Measurements from ENCODE around the gene TEX14. TPM values are rescaled to one million over a fixed set of nuclear protein-coding genes. Genes with fewer than 3 reads are reported as not detected.

Gene TEX14
- total RNA-seq, 4 donors from 2014 or later: 0.27 TPM; not detected in 3

- no peaks in the 10 kb centered on the region for H3K36me3 ChIP-seq
- H3K27me3 ChIP-seq: no peaks in the 10 kb centered on the region
- no peaks in the 10 kb centered on the region for H3K9me3 ChIP-seq
- no peak for DNase-seq
- H3K27ac ChIP-seq: no peak overlapping the region
- intact Hi-C loops (cut with DNase I; ENCODE audit: low total_unique reads) (no loop called here), in situ Hi-C loops (cut with MboI; ENCODE audit: low pct_ligation_motif_present in 1 of 4, low pct_unique_long_range_greater_than_20kb in 1 of 4, low sequenced_read_pairs in 3 of 4) (no loop called here)
- H3K4me1 ChIP-seq: no peaks in the 10 kb centered on the region
- no peak overlapping the region for H3K4me3 ChIP-seq
- no peak for TF ChIP-seq POLR2A (IDR thresholded peaks at IDR 0.05)
- no peak for TF ChIP-seq POLR2AphosphoS5 (IDR thresholded peaks at IDR 0.05)
- TF ChIP-seq EP300 (IDR thresholded peaks at IDR 0.05; ENCODE audit: low read depth): no peak
- no peak for TF ChIP-seq CTCF (IDR thresholded peaks at IDR 0.05)
- WGBS, 2 donors (ENCODE audit: low coverage in 1 of 2): 86 to 100% methylated on average over 2 of the region's 2 CpGs
Measured at GRCh38 chr17:58605986-58606385, 85.9 kb downstream of the TEX14 start.

GRCh38 chr17:58605470-58605869 lies 86.4 kb downstream of the TEX14 start:
- Histone ChIP-seq H3K27ac (no peak overlapping the region), H3K4me3 (no peak overlapping the region), H3K4me1 (no peaks in the 10 kb centered on the region), H3K36me3 (no peaks in the 10 kb centered on the region), H3K9me3 (no peaks in the 10 kb centered on the region), H3K27me3 (no peaks in the 10 kb centered on the region)
- WGBS, 2 donors (ENCODE audit: low coverage in 1 of 2): 50% methylated on average over 1 of the region's 1 CpG; no CpG with 5 or more reads in 1 of the 2 donors
- no peak for DNase-seq
- in situ Hi-C loops (cut with MboI; ENCODE audit: low pct_ligation_motif_present in 1 of 4, low pct_unique_long_range_greater_than_20kb in 1 of 4, low sequenced_read_pairs in 3 of 4): no loop called here
- intact Hi-C loops (cut with DNase I; ENCODE audit: low total_unique reads): no loop called here
- TF ChIP-seq CTCF (IDR thresholded peaks at IDR 0.05) (no peak), EP300 (IDR thresholded peaks at IDR 0.05; ENCODE audit: low read depth) (no peak), POLR2A (IDR thresholded peaks at IDR 0.05) (no peak), POLR2AphosphoS5 (IDR thresholded peaks at IDR 0.05) (no peak)

- intact Hi-C loops (cut with DNase I; ENCODE audit: low total_unique reads) (no loop called here), in situ Hi-C loops (cut with MboI; ENCODE audit: low pct_ligation_motif_present in 1 of 4, low pct_unique_long_range_greater_than_20kb in 1 of 4, low sequenced_read_pairs in 3 of 4) (no loop called here)
- H3K4me1 ChIP-seq: no peaks in the 10 kb centered on the region
- no peaks in the 10 kb centered on the region for H3K9me3 ChIP-seq
- H3K36me3 ChIP-seq: no peaks in the 10 kb centered on the region
- TF ChIP-seq POLR2AphosphoS5 (IDR thresholded peaks at IDR 0.05) (no peak), POLR2A (IDR thresholded peaks at IDR 0.05) (no peak), CTCF (IDR thresholded peaks at IDR 0.05) (no peak), EP300 (IDR thresholded peaks at IDR 0.05; ENCODE audit: low read depth) (no peak)
- H3K27me3 ChIP-seq: no peaks in the 10 kb centered on the region
- no peak overlapping the region for H3K27ac ChIP-seq
- no peak for DNase-seq
- H3K4me3 ChIP-seq: no peak overlapping the region
Measured at GRCh38 chr17:58601976-58602375, 89.9 kb downstream of the TEX14 start.

- no peak overlapping the region for H3K27ac ChIP-seq
- TF ChIP-seq CTCF (IDR thresholded peaks at IDR 0.05) (no peak), EP300 (IDR thresholded peaks at IDR 0.05; ENCODE audit: low read depth) (no peak), POLR2AphosphoS5 (IDR thresholded peaks at IDR 0.05) (no peak), POLR2A (IDR thresholded peaks at IDR 0.05) (no peak)
- H3K4me1 ChIP-seq: no peaks in the 10 kb centered on the region
- DNase-seq: no peak
- H3K27me3 ChIP-seq: no peaks in the 10 kb centered on the region
- no peak overlapping the region for H3K4me3 ChIP-seq
- 83 to 93% methylated on average over 3 of the region's 3 CpGs for WGBS, 2 donors (ENCODE audit: low coverage in 1 of 2)
- intact Hi-C loops (cut with DNase I; ENCODE audit: low total_unique reads) (no loop called here), in situ Hi-C loops (cut with MboI; ENCODE audit: low pct_ligation_motif_present in 1 of 4, low pct_unique_long_range_greater_than_20kb in 1 of 4, low sequenced_read_pairs in 3 of 4) (loop anchor here in 3 of 4 donors (10.0 to 25.0 kb wide), 4 partner anchors 63 to 417 kb away; no protein-coding TSS in a partner anchor)
- H3K36me3 ChIP-seq: no peaks in the 10 kb centered on the region
- no peaks in the 10 kb centered on the region for H3K9me3 ChIP-seq
Measured at GRCh38 chr17:58597371-58597770, 94.5 kb downstream of the TEX14 start.

Measured in transverse colon (tissue), 4 donors.